ENCODE measurements around the gene CCDC174.

- TF ChIP-seq POLR2A (IDR thresholded peaks at IDR 0.05; ENCODE audit: extremely low read depth, insufficient read length), result no peak
- TF ChIP-seq, protein P1, sequence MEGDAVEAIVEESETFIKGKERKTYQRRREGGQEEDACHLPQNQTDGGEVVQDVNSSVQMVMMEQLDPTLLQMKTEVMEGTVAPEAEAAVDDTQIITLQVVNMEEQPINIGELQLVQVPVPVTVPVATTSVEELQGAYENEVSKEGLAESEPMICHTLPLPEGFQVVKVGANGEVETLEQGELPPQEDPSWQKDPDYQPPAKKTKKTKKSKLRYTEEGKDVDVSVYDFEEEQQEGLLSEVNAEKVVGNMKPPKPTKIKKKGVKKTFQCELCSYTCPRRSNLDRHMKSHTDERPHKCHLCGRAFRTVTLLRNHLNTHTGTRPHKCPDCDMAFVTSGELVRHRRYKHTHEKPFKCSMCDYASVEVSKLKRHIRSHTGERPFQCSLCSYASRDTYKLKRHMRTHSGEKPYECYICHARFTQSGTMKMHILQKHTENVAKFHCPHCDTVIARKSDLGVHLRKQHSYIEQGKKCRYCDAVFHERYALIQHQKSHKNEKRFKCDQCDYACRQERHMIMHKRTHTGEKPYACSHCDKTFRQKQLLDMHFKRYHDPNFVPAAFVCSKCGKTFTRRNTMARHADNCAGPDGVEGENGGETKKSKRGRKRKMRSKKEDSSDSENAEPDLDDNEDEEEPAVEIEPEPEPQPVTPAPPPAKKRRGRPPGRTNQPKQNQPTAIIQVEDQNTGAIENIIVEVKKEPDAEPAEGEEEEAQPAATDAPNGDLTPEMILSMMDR (IDR thresholded peaks at IDR 0.05; ENCODE audit: low read depth, low read length), result no peak
- no peak for TF ChIP-seq MAX (IDR thresholded peaks at IDR 0.05; ENCODE audit: low read depth, low read length)
Measured at GRCh38 chr3:14634763-14635400, 16.7 kb upstream of the CCDC174 start.
